D341Med (cell line): Measurements from ENCODE around the gene DCHS2.
"Not testable (repeated sequence)": the region's sequence is repeated elsewhere in the genome, so short reads cannot be mapped to it uniquely, and the experiment has no call there.

Experiments used
- DNase-seq: peaks from one replicate; pipeline ENCODE4 v3.0.0; 2012; ENCODE audit warnings: low spot score

Gene DCHS2

DNA sequence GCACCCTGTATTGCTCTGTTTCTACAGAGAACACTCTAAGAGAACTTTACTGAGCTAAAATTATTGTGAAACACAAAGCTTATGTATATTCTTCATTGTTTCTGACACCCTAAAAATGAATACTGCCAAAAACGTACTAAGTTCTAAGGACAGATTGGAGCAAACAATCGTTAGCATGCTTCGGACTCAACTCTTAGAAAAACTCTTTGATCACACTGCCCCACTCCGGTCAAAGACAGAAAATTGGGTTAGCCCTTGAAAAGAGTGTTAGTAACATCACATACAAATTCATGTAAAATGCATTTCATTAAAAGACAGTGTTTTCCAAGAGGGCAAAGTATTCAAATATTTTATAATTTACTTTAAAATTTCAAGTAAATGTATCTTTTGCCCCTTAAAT lies 177.4 kb downstream of the DCHS2 start:
- no peak for DNase-seq

DNA sequence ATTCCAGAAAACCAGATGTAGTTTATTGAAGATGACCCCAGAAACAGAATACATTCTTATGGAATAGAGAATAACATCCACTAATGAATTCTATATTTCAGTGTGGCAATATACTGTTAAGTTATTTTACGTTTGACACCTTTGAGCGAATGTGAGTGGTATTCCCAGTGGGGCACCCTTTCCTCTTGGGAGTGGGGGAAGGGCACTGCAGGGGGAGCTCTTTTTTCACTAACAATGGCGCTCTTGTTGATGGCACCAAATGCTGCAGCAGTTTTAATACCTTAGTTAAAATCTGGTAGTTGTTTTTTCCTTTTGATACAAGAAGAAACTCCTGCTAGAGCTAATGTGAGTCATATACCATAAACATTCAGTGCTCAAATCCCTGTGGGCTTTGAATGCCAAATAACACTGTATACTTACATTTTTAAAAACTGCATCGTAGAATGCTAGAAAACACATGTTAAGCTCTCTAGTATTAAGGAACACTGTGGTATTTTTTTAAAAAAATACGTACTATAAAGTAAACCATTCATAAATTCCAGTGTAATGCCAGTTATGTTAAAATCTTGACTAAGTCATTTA lies 178.5 kb downstream of the DCHS2 start:
- DNase-seq: no peak

DNA sequence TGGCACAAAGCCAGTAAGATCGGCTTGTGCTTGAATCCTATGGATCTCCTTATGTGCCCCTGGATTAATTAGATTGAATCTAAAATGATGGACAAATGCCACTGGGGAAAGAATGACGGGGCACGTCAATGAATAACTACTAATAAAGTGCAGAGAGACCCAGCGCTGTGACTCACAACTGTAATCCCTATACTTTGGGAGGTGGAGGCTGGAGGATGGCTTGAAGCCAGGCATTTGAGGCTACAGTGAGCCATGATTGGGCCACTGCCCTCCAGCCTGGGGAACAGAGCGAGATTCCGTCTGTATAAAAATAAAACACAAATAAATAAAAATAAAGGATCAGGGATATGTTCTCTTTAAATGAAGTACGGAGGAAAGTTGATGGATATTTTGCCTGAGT lies 179.4 kb downstream of the DCHS2 start:
- no peak for DNase-seq

DNA sequence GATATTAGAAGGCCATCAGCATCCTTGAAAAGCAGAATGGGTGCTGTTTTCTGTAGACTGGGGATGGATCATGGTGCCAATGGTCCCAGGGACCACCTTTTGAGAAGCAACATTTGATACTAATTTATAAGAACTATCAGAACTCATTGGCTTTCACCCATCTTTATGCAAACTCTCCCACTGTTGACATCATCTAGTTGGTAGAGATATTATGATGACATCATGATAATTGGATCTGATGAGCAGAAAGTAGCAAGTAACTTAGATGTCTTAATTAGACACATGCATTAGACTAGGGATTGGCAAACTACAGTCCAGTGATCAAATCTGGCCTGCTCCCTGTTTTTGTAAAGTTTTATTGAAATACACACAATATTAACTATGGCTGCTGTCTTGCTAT lies 181.0 kb downstream of the DCHS2 start:
- no peak for DNase-seq

DNA sequence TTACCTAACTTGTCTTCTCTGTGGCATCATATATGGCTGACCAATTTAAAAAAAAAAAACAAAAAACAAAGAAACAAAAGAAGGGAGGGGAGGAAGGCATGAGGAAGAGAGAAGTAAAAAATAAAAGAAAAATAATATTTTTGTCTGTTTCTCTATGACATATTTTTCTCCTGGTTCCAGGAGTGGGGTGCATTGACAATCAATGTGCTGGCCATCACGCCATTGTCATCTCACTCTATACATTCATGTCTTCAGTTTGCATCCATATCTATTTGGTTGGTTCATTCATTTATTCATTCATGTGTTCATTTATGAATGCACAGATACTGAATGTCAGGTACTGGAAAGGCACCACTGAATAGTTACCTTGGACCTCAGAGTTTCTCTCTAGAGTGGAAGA lies 183.4 kb downstream of the DCHS2 start:
- no peak for DNase-seq

DNA sequence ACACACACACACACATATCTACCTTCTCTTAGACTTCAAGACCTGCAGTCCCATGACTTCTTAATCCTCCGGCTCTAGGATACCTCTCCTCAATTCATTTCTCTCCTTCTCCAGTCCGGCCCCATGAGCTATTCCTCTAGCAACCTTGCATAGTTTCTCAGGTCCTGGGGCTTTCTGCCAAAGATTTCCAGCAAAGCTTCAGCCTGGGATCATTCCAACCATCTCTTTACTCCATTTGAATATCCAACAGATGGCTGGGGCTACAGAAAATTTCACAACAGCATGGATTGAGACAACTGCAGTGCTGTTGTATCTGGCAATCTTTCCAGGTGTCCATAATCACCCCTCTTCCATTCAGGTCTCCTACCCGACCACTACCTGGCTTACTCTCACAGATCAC lies 184.1 kb downstream of the DCHS2 start:
- no peak for DNase-seq

DNA sequence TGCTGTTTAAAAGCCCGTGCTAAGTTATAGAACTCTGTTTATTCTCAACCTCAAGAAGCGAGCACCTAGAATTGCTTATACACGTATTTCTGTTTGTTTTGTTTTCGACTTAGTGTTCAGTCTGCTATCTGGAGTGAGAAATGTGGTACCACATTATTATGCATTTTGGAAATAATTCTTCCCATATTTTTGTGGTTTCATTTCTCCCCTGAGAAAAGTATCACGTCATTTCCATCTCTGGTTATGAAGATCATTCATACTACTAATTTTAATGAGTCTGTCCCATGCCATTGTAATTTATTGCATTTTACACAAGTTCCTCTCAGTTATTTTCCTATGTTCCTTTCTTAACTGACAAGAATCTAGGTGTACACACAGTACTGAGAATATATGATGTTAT lies 186.0 kb downstream of the DCHS2 start:
- no peak for DNase-seq

DNA sequence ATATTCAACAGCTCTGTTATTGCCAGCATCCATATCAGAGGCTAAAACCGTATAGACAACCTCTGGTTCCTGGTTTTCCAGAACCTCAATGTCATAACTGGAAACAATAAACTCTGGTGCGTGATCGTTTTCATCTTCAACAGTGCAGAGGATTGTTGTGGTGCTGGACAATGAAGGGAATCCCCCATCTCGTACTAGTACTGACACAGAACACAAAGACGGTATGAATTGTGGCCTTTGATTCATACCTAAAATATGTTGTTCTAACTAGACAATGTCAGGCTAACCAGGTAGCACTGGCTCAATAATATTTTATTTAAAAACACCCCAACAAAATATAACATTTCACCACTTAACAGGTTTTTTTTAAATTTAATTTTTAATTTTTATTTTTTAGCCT lies 186.9 kb downstream of the DCHS2 start:
- no peak for DNase-seq

DNA sequence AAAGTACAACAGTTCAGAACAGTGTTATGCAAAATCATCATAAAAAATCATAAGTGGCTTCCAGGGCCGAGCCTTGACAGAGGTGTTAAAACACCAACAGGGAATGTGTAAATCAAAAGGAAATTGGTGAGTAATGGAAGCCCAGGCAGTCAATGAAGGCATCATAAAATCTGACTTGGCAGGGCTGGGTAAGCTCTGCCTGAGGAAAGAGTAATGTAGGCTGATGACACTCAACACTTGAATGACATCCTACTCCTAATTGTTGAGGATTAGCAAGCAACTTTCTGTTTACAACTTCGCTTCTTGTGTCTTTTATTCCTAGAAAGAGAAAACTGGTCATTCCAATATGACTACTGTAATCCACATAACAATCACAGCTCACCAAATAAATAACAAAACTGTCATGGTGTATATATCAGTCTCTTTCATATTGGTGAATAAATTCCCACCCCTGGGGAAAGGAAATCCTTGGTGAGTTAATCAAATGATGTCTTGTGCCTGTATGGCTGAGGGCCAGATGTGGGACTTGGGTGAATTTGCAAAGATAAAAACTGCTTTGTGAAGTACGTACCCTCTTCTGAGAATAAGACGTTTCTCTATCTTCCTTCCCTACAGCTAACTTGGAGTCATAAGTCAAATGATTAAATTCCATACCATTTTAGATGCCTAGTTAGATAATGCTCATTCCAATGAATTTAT lies 196.8 kb downstream of the DCHS2 start:
- no peak for DNase-seq

DNA sequence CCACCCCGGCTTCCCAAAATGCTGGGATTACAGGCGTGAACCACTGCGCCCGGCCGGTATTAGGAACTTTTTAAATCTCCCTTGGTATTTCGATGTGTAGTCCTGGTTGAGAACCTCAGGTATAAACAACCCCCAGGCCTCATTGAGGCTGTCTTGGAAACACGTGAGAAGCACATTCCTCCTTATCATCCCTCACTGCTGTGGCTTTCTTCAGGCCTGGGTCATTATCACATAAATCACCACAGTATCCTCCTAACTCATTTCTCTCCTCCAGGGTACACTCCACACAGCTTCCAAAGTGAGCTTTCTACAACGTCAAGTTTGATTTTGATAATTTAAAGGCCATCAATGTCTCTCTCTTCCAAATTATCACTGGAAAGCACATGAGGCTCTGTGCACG lies 198.2 kb downstream of the DCHS2 start:
- DNase-seq: no peak

DNA sequence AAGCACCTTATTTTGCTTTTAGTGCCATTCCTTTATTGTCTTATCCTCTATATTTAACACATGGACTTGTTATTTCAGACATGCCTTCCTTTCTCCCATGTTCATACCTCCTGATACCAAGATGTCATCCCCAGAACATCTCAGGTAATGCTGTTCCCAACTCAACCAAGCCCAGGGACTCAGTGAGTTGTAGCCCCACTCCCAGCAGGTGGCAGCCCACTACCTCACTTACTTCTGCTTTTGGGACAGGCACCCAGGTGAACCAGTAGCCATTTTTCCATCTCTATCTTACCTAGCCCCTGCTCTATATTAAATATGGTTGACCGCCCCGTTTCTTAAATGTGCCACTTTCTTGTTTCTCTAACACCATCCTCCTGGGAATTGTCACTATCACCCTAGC lies 199.0 kb downstream of the DCHS2 start:
- no peak for DNase-seq

DNA sequence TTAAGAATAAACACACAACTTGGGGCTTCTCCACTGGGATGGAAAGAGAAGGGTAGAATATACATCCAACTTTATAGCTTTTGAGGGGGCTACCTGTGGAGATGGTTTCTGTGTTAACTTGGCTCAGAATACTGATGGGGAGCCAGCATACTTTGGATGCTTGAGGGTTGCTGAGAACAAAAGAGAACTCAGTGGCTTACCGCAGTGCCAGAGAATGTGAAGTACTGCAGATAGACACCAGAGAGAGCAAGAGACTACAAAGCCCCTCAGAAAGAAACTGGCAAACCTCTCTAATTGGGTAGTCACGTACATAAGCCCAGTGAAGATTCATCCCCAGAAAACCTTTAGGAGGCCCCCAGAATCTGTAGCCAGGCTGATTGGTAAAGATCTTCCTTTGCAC lies 214.4 kb downstream of the DCHS2 start:
- no peak for DNase-seq

DNA sequence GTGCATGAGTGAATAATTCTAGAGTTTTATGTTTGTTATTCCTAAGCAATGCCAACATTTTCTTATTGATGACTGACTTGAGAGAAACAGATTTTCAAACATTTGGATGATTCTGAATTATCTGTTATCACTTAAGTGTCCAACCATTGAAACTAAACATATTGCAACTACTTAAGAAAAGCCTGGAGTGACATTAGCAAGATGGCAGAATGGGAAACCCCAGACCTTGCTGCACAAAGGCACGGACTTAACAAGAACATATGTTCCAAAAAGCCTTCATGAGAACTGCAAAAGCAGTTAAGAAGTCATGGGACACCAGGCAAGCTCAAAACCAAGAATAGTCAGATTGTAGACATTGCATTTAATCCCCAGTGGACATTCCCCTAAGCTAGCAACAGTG lies 215.1 kb downstream of the DCHS2 start:
- no peak for DNase-seq

DNA sequence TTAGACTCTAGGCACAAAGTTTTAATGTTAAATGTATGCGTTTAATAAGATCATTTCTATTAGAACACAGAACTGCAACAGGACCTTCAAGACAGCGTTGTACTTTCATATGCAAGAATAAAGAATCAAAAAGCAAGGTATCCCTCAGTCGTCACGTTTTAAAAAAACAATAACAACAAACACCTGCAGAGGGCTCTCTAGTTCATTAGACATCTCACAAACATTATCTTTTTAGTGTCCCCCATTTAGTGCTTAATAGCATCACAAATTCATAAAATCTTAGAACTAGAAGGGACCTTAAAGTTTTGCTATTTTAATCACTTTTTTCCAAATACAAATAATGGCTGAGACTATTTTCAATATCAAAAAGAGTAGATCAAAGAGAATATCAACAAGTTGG lies 236.6 kb downstream of the DCHS2 start:
- DNase-seq: no peak

DNA sequence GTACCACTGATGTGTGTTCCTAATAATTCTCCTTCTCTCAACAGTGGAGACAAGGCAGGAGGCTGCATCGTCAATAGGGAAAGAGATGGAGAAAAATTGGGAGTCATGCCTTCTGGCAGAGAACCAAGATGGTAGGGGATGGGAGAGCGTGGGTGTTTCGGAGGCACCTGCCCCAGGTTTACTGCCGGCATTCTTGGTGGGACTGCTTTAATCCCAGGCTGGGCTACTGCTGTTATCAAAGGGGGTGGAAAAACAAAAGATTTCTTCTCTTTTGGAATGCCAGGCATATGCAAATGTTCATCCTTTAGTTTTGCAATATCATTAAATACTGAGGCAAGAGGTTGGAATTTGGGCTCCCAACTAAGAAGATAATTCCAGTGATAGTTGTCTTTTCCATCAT lies 257.0 kb downstream of the DCHS2 start:
- no peak for DNase-seq

DNA sequence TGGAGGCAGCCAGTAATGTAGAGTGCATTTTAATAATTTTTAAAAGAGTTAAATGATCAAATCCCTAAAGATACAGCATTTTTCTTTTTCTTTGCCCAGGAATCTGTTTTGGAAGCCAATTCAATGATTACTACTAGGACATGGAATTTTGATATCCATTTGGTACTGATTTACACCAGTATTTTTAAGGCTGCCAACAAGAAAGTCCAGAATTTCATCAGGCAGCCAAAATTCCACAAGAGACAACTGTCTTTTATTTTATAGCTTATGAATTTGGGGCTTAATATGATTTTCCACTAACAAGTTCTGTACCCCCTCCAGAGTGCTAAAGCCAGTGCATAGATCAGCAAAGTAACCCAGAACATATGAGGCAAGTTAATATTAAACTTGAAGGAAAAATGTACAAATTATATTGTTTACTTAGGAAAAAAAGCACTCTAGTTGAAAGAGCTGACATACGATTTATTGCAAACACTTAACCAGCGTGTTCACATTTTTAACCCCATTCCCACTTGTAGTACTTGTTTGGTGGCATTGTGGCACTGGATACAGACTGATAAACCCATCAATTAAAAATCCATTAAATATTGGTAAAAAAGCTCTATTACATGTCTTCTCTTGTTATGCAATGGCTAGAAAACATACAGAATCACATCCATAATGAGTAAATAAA lies 259.7 kb downstream of the DCHS2 start:
- DNase-seq: no peak

DNA sequence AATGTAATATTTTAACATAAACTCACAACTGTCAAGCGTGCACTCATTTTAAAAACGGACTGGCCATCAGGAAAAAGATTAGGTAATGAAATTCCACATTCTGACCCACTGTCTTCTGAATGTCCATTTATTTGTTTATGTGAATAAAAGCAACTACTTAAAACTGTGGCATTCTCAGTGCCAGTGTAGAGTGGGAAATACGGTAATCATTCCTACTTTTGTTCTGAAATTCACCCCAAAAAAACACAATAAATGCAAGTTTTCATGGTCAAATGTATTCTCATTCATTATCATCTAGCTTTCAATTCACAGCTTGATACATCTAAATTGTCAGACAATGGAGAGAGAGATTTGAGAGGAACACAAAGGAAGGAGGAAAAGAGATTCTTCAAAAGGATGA lies 260.9 kb downstream of the DCHS2 start:
- no peak for DNase-seq

DNA sequence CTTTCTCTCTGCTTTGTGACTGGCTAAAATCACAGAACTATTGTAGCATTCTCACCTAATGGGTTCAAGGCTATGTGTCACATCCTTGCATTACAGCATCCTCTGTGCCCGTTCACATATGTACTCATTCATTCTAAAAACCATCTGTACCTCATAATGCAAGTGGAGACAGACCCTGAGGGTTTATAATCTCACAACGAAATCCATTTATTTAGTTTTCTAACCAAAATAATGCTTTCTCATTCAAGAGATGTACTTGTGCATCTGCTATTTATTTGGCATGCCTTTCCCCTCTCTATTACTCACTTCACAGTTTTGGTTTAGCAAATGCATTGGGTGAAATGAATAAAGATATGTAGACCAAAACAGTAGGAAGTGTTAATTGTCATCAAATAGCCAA lies 261.5 kb downstream of the DCHS2 start:
- DNase-seq: no peak

DNA sequence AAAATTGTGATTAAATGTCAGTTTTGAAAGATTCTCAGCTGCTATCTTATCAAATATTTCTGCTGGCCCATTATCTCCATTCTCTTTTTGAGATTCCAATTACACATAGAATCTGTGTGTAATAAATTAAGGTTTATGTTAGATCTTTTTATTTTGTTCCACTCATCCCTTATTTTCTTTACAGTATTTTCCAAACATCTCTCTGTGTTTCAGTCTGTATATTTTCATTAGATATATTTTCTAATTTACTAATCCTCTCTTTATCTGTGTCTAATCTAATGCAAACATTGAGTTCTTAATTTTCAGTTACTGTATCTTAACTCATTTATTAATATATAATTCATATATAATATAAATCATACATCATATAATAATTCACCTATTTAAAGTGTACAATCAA lies 268.7 kb downstream of the DCHS2 start:
- no peak for DNase-seq

DNA sequence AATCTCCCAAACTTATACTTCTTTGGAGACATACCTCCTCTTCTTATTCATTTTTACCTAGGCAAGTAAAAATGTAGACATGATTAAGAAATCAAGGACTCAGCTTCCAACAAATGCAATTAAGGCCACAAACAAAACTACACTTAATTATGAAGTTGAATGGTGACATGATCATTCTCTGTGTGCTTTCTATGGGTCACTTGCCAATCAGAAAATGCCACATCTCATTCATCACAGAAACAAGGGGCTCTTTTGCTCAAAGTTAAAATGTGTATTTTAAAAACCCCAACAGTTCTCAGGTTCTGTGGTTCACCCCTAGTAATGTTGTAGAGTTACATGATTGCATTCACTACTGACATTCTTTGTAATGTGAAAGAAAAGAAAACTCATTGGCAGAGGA lies 273.5 kb downstream of the DCHS2 start:
- DNase-seq: no peak

DNA sequence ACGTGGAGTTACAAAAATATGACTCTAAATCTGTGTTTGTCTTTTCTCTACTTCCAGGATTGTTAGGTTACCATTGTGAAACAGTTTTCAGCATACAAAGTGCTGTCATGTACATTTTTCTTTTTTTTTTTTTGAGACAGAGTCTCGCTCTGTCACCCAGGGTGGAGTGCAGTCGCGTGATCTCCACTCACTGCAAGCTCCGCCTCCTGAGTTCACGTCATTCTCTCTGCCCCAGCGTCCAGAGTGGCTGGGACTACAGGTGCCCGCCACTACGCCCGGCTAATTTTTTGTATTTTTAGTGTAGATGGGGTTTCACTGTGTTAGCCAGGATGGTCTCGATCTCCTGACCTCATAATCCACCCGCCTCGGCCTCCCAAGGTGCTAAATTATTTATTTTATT lies 274.2 kb downstream of the DCHS2 start:
- not testable (repeated sequence) for DNase-seq

DNA sequence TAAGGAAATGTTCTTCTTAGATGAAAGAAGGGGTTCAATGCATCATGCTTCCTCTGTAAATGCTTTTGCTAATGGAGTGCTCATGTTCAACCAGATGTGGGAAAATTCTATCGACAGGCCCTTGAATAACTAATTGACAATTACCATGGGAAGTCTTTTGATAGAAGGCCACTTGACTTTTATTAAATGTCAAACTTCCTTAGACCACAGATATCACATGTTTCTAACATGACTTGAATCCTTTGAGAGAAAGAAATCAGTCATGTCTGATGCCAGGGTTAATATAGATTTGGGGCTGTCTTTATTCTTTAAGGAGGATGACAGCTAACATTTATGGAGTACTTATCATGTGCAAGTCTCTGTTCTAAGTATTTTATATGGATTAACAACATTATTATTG lies 280.1 kb downstream of the DCHS2 start:
- no peak for DNase-seq

DNA sequence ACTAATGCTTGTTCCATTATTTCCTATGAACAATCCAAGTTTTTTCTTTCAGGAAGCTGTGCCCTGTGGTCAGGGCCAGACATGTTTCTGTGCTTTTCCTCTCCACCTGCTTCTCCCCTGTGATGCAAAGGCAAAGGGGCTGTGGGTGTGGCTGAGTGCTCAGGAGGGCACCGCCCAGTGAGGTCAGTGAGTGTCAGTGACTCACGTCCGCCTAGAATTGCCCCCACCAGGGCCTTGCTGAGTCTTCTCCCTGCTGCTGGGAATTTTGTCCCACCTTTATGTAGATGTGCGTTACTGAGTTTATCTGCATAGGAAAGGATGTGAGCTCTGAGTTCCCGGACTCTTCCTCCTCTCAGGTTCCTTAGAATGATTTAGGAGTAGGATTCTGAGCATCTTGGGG lies 283.2 kb downstream of the DCHS2 start:
- DNase-seq: no peak

DNA sequence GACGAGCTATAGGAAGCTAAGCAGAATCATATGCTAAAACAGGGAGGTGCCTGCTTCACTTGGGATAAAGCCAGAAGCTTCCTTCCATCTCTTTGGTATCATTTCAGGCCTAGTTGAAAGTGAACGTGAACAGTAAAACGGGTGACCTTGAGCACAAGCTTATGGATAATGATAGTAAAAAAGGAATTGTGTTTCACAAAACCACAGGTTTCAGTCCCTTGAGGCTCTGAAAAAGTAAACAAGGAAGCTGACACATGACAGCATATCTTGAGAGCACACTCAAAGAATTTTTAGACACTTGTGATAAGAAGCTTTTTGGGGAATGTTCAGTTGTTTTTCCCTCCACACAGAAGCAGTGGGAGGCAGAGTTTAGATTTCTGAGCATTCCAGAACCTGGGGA lies 286.1 kb downstream of the DCHS2 start:
- DNase-seq: no peak
